Stimulated activated CD4-positive, alpha-beta T cell treated with anti-CD3 and anti-CD28 coated beads, Interleukin-4, amount 100 ng/mL, for 1 hour (primary cell): Measurements from ENCODE around the gene PLXNB1.
A peak's percentile ranks its signal among the peaks of the same experiment; 100 is the strongest.
"Not testable (repeated sequence)": the region's sequence is repeated elsewhere in the genome, so short reads cannot be mapped to it uniquely, and the experiment has no call there.

Experiments used
- DNase-seq: peaks from one replicate; pipeline ENCODE4 v3.0.0-alpha.2; 2020

The PLXNB1 gene

GRCh38 chr3:48429960-48430707 is at the start of gene PLXNB1:
Gene PLXNB1 (minus strand): TSS chr3:48430086. CDS start chr3:48424611, 5,475 bp downstream.
- DNase-seq: peak; percentile 27

DNA sequence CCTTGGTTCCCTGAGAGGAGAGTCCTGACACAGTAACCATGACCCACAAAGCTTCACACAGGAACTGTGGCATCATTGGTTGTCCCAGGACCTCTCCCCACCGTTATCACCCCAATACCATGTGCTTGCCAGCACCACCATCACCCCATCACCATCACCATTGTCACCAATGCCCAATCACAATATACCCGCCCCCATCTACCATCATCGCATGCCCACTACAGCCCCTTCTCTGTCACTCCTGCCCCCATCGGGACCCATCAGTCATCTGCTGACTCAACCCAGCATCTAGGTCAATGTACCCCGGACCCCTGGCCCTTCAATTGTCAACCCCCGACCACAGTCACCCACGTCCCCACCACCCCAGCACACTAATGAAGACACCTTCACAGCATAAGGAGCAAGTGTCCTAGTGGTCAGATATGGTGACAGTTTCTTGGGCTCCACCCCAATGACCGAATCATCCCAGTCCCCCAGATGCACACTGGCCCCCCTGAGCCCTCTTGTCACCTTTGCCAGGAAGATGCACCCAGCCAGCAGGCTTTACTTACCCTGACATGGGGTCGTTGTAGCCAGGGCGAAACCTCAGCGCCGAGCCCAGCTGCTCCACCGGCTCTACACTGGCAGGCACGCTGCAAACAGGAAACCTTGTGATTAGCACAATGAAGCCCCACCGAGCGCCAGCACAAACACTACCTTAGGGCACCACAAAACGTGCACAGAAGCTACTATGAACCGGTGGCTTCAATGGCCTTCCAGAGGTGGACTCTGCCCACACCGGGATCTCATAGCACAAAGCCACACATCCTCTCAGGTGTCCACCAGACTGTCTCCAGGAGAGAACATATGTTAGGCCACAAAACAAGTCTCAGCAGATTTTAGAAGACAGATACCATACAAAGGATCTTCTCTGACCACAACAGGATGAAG is 49.0 kb upstream of the PLXNB1 start:
- DNase-seq: peak; percentile 43

GRCh38 chr3:48477959-48478520 is 48.2 kb upstream of the PLXNB1 start:
- DNase-seq: no peak

- DNase-seq: no peak
Observed at GRCh38 chr3:48476426-48477053, 46.7 kb upstream of the PLXNB1 start.

- no peak for DNase-seq
Observed at GRCh38 chr3:48475188-48475587, 45.3 kb upstream of the PLXNB1 start.

GRCh38 chr3:48474619-48475018 is 44.7 kb upstream of the PLXNB1 start:
- DNase-seq: no peak

DNA sequence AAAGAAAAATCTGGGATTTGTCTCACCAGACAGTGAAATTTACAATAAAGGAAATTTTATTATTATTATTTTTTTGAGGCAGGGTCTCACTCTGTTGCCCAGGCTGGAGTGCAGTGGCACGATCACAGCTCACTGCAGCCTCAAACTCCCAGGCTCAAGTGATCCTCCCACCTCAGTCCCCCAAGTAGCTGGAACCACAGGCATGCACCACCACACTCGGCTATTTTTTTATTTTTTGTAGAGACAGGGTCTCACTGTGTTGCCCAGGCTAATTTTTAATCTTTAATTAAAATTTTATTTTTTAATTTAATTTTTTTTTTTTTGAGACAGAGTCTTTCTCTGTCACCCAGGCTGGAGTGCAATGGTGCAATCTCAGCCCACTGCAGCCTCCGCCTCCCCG is 44.1 kb upstream of the PLXNB1 start:
- DNase-seq: not testable (repeated sequence)

GRCh38 chr3:48473617-48473952 is 43.7 kb upstream of the PLXNB1 start:
- DNase-seq: no peak

GRCh38 chr3:48472923-48473616 is 43.2 kb upstream of the PLXNB1 start:
- DNase-seq: peak; percentile 94

GRCh38 chr3:48472673-48472922 is 42.7 kb upstream of the PLXNB1 start:
- DNase-seq: no peak

GRCh38 chr3:48470286-48470685 is 40.4 kb upstream of the PLXNB1 start:
- no peak for DNase-seq

DNA sequence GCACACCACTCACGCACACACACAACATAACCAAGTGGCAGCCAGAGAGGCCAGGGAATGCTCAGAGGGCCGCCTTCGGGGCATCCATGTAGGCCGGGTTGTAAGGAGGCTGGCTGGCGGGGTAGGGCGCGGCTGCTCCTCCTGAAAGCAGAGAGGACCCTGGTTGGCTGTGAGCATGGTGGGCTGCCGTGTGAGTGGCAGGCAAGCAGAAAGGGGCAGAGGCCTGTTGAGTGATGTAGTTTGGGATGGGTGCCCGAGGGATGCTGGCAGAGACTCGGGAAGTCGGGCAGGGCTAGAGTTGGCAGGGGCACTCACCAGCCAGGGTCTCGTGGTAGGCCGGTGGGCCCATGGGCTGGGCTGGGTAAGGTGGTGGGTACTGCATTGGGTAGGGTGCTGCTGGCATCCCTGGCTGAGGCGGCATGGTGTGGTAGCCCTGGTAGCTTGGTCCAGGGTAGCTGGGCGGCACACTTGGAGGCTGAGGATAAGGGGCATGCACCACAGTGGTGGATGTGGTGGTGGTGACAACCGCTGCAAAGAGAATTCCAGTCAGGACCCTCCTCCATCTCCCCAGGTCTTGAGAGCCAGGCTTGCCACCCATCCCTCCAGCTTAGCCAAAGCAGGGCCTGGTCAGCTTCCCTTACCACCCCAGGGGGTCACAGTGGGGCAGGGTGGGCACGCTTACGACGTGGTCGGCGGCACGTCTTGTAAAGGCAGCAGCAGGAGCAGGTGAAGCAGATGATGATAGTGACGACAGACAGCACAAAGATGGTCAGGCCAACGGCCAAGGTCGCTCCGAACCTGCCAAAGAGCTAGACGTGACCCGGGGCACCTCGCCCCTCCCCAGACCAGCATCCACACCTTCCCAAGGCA is 39.4 kb upstream of the PLXNB1 start:
- DNase-seq: no peak

DNA sequence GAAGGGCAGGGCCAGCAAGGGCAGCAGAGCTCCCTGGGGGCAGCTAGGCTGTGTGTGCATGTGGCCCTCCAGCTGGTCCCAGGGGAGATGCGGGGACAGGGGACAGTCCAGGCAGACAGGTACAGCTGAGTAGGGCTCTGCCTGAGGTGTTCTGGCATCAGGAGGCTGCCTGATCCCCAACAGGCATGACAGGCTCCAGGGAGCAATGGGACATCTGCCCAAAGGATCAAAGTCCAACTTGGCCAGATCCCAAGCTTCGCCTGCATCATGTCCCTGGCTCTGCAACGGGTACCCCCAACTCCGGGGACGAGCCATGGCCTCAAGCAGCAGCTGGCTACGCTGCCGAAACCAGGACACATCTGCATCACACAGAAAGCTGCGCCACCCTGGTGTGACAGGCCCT is 38.4 kb upstream of the PLXNB1 start:
- DNase-seq: no peak

DNA sequence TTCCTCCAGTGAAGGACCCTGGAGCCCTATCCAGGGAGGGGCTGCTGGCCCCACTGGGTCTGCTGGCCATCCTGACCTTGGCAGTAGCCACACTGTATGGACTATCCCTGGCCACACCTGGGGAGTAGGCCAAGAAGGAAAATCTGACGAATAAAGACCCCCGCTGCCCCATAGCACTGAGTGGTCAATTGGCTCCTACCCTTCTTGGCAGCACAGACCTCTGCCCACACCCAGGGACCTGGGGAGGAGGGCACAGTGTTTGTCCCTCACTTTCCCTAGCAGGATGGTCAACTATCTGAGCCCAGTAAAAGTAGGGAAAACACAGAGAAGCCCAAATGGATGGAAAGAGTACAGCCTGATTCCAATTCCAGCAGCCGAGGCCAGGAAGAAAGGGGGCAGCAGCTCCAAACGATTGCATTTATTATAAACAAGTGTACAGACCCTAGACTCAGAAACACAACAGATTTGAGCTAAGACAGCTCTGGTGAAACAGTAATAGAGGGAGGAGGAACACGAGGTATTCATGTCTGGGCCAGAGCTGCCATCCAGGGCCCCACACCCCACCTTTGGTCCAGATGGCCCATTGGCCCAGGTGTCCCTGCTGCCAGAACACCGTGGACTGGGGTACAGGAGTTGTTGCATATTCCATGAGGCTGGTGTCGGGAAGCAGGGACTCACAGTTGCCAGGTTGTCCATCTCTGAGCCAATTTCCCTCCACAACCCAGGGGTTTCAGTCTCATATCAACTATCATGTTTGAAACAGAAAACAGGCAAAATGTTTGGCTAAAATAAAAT is 37.8 kb upstream of the PLXNB1 start:
- no peak for DNase-seq

DNA sequence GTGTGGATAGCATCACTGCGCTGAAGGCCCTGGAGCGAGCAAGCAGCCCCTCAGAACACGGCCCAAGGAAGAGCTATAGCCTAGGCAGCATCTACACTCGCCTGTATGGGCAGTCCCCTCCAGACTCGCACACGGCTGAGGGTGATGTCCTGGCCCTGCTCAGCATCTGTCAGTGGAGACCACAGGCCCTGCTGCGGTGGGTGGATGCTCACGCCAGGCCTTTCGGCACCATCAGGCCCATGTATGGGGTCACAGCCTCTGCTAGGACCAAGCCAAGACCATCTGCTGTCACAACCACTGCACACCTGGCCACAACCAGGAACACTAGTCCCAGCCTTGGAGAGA is 37.2 kb upstream of the PLXNB1 start:
- DNase-seq: no peak

- DNase-seq: peak; percentile 38
Observed at GRCh38 chr3:48466386-48467109, 36.7 kb upstream of the PLXNB1 start.

DNA sequence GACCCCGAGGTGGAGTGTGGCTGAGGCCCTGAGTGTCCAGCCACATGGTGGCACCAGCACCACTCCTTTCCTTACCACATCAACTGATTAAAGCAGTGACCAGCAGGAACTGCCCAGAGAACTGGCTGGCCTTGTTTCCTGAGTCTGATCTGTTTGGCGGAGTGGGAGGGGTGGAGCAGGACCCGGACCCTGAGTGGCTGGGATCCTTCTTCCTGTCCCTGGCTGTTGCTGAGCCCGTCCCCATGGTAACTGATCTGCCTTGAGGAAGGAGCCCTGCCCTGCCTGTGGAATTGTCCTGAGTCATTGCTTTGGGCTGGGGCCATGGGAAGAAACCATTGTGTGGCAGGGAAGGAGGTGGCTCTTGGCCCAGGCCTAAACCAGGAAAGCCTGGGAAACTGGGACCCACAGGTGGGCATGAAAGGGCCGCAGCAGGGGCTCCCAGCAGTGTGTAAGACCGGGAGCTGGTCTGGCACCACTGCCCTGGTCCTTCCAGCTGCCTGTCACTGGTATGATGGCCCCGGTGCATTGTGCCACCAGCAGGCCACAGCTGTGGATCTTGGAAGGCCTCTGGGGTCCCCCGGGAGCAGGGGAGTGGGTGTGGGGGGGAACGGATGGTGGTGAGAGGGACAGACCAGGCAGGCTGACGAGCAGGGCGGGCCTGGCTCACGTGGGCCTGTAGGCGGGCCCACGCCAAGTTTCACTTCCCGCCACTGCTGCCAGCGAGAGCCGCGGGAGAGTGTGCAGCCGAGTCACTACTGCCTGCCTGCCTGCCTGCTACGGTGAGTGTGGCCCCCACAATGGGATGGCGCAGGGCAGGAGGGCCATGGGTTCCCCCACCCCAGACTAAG is 35.9 kb upstream of the PLXNB1 start:
- peak; percentile 81 for DNase-seq

- no peak for DNase-seq
Observed at GRCh38 chr3:48465237-48465530, 35.3 kb upstream of the PLXNB1 start.

DNA sequence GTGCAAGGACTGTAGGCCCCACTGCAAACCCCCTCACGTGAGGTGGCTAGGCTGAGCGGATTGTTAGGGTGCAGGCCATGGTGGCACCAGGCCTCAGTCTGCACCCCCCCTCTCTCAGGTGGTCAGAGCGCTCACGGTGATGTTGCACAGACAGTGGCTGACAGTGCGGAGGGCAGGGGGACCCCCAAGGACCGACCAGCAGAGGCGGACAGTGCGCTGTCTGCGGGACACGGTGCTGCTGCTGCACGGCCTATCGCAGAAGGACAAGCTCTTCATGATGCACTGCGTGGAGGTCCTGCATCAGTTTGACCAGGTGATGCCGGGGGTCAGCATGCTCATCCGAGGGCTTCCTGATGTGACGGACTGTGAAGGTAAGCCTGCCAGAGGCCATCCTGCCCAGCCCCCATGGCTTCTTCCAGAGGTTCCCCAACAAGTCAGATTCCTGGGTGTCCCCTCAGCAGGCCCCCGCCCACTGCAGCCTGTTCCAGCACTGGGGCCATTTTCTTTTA is 34.9 kb upstream of the PLXNB1 start:
- no peak for DNase-seq

DNA sequence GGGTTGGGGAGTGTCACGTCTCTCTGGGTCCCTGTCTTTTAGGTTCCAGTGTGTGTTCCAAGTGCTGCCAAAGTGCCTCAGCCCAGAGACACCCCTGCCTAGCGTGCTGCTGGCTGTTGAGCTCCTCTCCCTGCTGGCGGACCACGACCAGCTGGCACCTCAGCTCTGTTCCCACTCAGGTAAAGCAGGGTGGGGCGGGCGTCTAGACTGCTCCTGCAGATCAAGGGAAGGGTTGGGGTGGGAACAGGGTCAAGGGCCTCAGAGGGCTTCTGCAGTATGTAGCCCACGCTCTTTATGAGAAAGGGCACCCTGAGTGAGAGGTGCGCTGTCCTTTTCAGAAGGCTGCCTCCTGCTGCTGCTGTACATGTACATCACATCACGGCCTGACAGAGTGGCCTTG is 33.8 kb upstream of the PLXNB1 start:
- no peak for DNase-seq
